AG08395 (cell line): ENCODE data around the gene RNF212B.
"Not testable (repeated sequence)": the region's sequence is repeated elsewhere in the genome, so short reads cannot be mapped to it uniquely, and the experiment has no call there.

Experiments used
- DNase-seq: peaks from one replicate; pipeline ENCODE4 v3.0.0; 2012; ENCODE audit warnings: mixed read lengths, low spot score

RNF212B gene, protein sequence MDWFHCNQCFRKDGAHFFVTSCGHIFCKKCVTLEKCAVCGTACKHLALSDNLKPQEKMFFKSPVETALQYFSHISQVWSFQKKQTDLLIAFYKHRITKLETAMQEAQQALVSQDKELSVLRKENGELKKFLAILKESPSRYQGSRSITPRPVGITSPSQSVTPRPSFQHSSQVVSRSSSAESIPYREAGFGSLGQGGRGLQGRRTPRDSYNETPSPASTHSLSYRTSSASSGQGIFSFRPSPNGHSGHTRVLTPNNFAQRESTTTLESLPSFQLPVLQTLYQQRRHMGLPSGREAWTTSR

DNA sequence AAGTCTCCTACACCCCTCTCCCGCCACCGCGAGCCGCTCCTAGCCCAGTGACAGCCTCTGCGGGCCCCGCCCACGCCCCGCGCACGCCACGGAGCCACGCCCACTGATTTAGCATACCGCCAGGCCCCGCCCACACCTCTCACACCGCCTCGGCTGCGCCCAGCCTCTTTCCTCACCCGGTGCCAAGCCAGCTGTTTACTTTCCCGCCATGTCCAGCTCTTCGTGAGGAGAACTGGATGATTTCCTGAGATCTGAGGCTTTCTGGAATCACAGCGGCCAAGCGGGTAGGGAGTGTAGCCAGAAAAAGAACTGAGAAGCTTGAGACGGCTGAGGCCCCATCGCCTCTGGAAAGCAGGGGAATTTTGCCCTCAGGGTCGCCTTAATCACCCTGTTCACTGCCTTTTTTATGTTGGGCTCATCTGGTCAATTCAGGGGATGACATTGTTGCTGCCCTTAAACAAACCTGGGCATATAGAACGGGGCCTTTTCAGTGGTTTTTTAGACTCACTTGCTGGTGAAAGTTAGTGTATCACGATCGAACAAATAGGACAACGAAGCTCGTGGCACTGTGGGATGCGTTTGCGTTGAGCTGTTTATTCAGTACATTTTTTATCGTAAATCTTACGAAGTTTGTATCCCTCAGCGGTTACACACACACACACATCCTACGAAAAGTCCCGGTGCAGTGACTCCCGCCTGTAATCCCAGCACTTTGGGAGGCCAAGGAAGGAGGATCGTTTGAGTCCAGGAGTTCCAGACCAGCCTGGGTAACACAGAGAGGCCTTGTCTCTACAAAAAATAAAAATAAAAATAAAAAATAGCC is at the start of gene RNF212B:
Gene RNF212B (plus strand): TSS at position 165 of the 823 bp plus-strand sequence. CDS start 2,410 bp downstream, outside the sequence.
- DNase-seq = peak; percentile 82

DNA sequence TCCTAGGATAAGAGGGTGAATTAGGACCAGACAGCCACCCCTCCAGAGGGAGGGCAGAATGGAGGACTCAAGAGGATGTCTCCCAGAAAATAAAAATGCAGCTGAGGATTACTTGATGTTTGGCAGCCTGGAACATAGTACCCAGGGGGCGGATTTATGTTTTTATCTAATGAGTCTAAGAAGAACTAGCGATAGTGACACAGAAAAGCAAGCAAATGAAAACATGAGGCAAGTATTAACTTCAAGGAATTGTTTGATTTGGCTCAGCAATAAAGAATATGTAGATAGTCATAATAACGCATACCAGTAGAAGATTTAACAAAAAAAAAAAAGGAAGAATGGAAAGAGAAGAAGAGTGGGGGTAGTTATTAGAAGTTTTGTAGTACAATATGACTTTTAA is 44.3 kb upstream of the RNF212B start:
- no peak for DNase-seq

DNA sequence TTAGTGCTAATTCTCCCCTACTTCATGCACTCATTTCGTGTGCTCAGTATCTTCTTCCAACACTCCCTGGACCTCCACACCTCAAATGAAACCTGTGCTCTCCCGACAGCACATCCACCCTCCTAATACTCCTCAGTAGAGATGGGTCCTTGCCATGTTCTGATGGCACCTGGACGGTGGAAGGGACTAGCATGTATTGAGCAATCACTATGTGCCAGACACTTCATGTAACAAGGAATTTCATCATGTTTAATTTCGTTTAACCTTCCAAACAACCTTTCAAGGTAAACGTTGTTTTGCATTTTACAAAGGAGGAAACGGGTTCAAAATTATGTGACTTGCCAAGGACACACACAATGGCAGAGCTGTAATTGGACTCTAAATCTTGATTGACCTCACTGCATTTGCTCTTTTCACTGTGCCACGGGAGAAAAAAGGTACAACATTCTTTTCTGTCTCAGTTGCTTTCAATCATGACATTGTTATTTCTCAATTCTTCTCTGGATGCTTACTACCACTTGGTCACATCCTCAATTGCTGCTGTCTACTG is 42.1 kb upstream of the RNF212B start:
- no peak for DNase-seq

DNA sequence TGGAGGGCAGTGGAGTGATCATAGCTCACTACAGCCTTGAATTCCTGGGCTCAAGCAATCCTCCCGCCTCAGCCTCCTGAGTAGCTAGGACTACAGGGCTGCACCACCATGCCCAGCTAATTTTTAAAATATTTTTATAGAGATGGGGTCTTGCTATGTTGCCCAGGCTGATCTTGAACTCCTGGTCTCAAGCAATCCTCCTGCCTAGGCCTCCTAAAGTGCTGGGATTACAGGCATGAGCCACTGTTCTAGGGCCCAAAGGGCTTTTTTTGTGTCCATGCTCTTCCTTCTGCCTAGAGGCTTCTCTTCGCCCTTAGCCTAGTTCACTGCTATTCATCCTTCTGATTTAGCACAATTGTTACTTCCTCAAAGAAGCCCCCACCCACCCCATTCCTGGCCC is 41.2 kb upstream of the RNF212B start:
- DNase-seq = not testable (repeated sequence)

DNA sequence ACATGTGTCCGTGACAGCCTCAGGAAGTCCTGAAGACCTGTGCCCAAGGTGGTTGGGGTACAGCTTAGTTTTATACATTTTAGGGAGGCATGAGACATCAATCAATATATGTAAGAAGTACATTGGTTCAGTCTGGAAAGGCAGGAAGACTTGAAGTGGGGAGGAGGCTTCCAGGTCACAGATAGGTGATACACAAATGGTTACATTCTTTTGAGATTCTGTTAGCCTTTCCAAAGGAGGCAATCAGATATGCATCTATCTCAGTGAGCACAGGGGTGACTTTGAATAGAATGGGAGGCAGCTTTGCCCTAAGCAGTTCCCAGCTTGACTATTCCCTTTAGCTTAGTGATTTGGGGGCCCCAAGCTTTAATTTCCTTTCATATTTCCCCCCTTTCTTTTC is 38.6 kb upstream of the RNF212B start:
- not testable (repeated sequence) for DNase-seq

DNA sequence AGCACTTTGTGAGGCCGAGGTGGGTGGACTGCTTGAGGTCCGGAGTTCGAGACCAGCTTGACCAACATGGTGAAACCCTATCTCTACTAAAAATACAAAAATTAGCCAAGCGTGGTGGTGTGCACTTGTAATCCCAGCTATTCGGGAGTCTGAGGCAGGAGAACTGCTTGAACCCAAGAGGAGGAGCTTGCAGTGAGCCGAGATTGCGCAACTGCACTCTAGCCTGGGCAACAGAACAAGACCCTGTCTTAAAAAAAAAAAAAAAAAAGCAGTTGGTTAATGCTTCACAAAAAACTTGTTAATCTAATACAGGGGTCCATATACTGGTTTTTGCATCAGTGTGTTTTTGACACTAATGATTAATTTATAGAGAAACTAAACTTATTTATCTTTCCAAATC is 35.7 kb upstream of the RNF212B start:
- no peak for DNase-seq

DNA sequence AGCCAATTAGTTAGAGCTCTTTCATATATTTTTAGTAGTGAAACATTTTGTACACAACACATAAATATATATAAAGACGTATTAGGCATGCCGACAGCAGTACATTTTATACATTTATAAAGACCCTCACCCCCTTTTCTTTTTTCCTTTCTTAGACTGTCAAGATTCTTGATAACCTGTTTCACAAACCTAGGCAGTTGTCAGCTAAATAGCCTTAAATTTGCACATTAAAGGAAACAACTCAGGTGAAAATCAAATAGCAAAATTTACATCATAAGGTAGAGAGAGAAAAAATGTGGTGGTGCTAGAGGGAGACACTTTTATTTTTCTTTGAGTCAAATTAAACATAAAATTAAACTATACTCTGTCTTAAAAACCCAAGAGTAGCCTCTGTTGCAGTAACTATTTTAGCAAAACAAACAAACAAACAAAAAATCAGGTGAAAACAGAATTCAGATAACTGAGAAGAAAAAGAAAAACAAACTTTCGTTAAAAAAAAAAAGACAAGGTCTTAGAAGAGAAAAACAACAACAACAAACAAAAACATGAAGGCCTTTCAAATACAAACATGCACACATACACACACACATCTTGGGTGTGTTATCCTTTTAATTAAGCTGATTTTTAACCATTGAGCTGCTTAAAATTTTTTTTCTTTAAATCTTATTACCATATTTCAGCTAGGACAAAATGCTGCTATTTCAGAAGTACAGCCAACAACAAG is 31.2 kb upstream of the RNF212B start:
- DNase-seq = no peak

DNA sequence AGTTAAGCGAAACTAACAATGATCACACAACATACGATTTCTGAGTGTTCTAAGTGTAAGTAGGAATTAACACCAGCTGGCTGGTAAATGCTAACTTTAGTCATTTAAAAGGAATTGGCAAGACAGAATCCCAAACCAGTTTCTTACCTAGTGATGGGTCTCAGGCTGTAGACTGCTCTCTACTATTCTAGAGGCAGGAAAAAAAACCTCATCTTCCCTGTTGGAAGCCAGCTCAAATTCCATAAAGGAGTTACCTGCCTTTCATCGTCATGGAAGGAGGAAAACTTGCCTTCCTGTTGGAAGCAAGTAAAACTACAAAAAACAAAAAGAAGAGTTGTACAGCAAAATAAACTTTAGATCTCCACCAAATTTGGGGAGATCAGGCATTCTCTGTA is 30.6 kb upstream of the RNF212B start:
- no peak for DNase-seq

DNA sequence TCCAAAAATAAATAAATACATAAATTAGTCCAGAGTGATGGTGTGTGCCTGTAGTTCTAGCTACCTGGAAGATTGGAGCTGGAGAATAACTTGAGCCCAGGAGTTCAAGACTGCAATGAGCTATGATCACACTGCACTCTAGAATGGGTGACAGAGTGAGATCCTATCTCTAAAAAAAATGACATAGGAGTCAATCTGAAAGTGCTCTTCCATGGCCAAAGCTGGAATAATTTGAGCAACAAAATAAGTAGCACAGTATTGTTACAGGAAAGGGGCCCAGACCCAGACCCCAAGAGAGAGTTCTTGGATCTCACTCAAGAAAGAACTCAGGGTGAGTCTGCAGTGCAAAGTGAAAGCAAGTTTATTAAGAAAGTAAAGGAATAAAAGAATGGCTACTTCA is 29.4 kb upstream of the RNF212B start:
- DNase-seq = no peak

DNA sequence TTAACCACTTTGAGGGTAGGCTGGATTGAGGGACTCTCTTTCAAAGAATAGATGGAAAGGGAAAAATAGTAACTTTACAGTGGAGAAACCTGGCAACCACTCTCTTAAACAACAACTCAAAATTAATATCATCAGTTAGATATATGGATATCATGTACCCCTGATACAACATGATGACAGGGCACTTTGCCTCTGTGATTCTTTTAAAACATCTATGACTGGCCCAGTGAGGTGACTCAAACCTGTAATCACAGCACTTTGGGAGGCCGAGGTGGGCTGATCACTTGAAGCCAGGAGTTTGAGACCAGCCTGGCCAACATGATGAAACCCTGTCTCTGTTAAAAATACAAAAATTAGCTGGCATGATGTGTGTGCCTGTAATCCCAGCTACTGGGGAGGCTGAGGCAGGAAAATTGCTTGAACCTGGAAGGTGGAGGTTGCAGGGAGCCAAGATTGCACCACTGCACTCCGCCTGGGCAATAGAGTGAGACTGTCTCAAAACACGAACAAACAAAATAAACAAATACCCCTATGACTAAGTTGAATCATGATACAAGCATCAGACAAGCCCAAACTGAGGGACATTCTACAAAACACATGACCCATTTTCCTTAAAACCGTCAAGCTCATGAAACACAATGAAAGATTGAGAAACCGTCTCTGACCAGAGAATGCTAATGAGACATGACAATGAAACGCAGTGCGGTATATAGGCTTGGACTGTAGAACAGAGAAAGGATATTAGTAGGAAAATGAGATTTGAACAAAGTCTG is 27.9 kb upstream of the RNF212B start:
- DNase-seq = no peak

DNA sequence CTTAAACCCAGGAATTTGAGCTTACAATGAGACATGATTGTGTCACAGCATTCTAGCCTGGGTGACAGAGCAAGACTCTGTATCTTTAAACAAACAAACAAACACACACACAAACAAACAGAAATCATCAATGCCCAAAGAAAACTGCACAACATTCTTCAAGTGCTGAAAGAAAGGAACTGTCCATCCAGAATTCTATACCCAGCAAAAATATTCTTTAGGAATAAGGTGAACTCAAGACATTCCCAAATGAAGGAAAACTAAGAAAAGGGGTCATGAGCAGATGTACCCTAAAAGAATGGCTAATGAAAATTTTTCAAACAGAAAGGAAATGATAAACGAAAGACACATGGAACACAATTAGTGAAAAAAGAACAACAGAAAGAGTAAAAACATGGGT is 22.3 kb upstream of the RNF212B start:
- no peak for DNase-seq

DNA sequence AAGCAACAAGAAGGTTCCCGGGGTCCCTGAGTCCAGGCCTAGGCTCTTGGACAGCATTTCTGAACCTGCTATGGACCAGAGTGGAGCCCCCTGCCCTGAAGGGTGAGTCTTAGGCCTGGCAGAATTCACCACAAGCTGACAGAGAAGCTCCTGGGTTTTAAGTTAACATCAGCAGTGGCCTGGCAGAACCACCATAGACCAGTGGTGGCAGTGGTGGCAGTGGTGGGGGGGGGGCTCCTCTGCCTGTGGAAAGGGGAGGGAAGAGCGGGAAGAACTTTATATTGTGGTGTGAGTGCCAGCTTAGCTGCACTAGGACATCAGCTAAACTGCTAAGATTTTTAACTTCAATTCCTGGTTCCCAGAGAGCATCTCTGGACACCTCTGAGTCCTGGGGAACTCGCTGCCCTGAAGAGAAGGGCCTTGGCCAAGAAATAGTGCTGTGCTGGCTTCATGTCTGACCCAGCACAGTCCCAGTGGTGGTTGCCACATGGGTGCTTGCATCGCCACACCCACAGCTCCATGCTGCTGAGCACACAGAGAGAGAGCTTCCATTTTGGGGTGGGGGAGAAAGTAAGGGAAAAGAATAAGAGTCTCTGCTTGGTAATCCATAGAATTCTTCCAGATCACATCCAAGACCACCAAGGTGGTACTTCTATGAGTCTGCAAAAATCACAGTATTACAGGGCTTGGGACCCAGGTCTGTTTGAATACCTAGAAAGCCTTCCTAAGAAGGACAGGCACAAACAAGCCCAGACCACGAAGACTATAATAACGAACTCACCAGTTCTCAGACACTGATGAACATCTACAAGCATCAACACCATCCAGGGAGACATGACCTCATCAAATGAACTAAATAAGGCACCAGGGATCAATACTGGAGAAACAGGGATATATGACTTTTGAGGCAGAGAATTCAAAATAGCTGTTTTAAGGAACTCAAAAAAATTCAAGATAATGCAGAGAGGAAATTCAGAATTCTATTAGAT is 20.4 kb upstream of the RNF212B start:
- no peak for DNase-seq

DNA sequence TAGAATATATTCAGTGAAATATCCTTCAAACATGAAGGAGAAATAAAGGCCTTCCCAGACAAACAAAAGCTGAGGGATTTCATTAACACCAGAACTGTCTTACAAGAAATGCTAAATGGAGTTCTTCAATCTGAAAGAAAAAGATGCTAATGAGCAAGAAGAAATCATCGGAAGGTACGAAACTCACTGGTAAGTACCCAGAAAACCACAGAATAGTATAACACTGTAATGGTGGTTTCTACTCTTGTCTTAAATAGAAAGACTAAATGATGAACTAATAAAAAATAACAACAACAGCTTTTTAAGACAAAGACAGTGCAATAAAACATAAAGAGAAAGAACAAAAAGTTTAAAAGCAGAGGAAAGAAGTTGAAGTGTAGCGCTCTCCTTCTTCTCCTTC is 18.7 kb upstream of the RNF212B start:
- no peak for DNase-seq

DNA sequence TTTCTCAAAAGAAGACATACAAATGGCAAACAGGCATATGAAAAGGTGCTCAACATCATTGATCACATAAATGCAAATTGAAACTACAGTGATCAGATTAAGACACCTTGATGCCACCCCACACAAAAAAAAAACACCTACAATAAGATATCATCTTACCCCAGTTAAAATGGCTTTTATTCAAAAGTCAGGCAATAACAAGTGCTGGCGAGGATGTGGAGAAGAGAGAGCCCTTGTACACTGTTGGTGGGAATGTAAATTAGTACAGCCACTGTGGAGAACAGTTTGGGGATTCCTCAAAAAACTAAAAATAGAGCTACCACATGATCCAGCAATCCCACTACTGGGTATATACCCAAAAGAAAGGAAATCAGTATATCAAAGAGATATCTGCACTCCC is 12.8 kb upstream of the RNF212B start:
- not testable (repeated sequence) for DNase-seq

DNA sequence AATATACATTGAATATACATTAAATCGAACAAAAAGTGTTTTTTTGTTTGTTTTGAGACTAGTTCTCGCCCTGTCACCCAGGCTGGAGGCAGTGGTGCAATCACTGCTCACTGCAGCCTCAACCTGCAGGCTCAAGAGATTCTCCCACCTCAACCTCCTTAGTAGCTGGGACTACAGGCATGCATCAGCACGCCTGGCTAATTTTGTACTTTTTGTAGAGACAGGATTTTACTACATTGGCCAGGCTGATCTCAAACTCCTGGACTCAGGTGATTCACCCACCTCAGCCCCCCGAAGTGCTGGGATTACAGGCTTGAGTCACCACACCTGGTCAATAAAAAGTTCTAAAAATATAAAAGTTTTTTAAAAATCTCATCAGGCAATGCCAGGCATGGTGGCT is 10.2 kb upstream of the RNF212B start:
- no peak for DNase-seq

DNA sequence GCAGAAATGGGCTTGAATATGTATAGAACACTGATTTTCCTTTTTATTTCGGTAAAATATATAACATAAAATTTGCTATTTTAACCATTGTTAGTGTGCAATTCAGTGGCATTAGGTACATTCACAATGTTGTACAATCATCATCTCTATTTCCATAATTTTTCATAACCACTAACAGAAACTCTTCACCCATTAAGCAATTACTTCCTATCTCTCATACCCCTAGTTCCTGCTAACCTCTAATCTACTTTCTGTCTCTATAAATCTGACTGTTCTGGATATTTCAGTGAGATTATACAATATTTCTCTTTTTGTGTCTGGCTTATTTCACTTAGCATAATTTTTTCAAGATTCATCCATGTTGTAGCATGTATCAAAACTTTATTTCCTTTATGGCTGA is 8.9 kb upstream of the RNF212B start:
- no peak for DNase-seq

DNA sequence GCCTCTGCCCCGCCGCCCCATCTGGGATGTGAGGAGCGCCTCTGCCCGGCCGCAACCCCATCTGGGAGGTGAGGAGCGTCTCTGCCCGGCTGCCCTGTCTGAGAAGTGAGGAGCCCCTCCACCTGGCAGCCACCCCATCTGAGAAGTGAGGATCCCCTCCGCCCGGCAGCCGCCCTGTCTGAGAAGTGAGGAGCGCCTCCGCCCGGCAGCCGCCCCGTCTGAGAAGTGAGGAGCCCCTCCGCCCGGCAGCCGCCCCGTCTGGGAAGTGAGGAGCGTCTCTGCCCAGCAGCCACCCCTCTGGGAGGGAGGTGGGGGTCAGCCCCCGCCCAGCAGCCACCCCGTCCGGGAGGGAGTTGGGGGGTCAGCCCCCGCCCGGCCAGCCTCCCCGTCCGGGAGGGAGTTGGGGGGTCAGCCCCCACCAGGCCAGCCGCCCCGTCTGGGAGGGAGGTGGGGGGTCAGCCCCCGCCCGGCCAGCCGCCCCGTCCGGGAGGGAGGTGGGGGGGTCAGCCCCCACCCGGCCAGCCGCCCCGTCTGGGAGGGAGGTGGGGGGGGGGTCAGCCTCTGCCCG is 5.4 kb upstream of the RNF212B start:
- DNase-seq = not testable (repeated sequence)

DNA sequence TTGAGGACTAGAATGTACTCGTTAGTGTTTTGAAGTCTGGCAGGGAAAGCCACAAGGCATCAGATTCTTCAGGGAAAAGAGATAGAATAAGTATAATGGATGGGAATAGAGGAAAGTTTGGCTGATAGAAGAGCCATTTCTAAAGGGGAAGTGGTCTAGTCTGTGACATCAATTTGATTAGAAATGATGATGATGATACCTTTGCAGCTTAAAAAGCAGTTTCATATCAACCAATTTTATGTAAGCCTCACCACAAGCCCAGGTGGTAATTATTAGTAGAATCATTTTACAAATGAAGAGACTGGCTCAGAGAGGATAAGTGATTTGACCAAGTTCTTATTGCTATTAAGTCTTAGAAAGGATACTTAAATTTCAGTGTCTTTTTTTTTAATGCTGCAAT is 2.9 kb downstream of the RNF212B start:
- DNase-seq = no peak

DNA sequence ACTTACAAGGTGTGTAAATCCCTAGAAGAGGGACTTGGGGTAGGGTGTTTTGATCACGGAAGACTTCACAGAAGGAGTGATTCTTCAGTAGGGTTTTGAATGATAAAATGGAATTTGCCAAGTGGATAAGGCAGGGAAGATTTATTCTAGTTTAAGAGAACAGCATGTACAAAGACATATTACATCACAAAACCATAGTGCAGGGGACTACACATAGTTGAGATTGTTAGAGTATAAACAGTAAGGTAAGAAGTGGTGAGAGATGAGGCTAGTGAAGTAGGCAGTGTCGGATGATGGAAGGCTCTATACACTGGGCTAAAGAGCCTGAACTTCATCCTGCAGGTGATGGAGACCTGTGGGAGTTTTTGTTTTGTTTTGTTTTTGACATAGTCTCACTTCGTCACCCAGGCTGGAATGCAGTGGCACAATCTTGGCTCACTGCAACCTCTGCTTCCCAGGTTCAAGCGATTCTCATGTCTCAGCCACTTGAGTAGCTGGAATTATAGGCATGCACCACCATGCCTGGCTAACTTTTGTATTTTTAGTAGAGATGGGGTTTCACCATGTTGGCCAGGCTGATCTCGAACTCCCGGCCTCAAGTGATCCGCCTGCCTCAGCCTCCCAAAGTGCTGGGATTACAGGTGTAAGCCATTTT is 3.5 kb downstream of the RNF212B start:
- not testable (repeated sequence) for DNase-seq

DNA sequence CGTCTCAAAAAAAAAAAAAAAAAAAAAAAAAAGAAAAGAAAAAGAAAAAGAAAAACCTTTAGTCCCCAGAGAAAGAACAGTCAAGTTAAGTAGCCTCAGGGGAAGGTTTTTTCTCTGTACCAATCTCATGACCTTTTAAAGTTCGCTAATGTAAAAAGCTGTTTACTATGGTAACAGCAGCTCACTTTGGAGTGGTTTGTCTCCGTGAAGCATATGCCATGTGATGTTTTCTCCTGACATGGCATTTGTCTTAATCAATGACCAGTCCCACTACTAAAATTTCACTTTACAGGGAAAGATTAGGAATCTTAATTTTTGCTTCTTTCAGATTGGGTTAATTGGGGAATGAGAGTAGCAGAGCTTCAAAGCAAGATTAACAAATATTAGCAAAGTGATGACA is 4.3 kb downstream of the RNF212B start:
- no peak for DNase-seq
